Heart right ventricle (tissue), 16 donors: ENCODE measurements around the gene FAM149A. TPM values are rescaled to one million over a fixed set of nuclear protein-coding genes. Genes with fewer than 3 reads are reported as not detected.

ENCODE experiments used
- ATAC-seq, 8 donors: fragments of 200-7000 bp; cut with Tn5 transposase; one replicate each; pipeline ENCODE4 v1.9.1; 2020; ENCODE audit warnings: mild to moderate bottlenecking in 8 of 8, moderate library complexity in 8 of 8, moderate number of reproducible peaks in 1 of 8
- DNase-seq, 2 donors: peaks; one replicate each; pipeline ENCODE4 v3.0.0-alpha.2; 2020
- H3K27ac ChIP-seq, 10 donors: fragments of 200-600 bp; sonication (generic) in 2 of 10; one replicate each; pipeline versions ENCODE4 v1.5.0 to v1.8.0; 2020 to 2022; ENCODE audit warnings: mild to moderate bottlenecking in 3 of 10
- H3K27me3 ChIP-seq, 7 donors: fragments of 200-600 bp; one replicate each; pipeline ENCODE4 v1.8.0; 2021 to 2022; ENCODE audit warnings: mild to moderate bottlenecking in 2 of 7
- H3K36me3 ChIP-seq, 9 donors: fragments of 200-600 bp; sonication (generic) in 1 of 9; one replicate each; pipeline versions ENCODE4 v1.5.0 to v1.8.0; 2020 to 2022; ENCODE audit warnings: mild to moderate bottlenecking in 2 of 9
- H3K4me1 ChIP-seq, 9 donors: fragments of 200-600 bp; sonication (generic) in 1 of 9; one replicate each; pipeline versions ENCODE4 v1.5.0 to v1.8.0; 2020 to 2022; ENCODE audit warnings: mild to moderate bottlenecking in 4 of 9
- H3K4me3 ChIP-seq, 10 donors: fragments of 200-600 bp; sonication (generic) in 2 of 10; one replicate each; pipeline versions ENCODE4 v1.5.0 to v1.8.0; 2020 to 2022; ENCODE audit warnings: mild to moderate bottlenecking in 7 of 10, moderate library complexity in 2 of 10
- H3K9me3 ChIP-seq, 11 donors: fragments of 200-600 bp in 10 of 11; sonication (generic) in 2 of 11; one replicate each; pipeline versions ENCODE4 v1.5.0 to v1.8.0; 2013 to 2022; ENCODE audit warnings: mild to moderate bottlenecking in 2 of 11, control low read depth in 1 of 11, moderate library complexity in 1 of 11
- WGBS, 2 donors: extraction: QIAGEN DNeasy Blood & Tissue Kit; methylation state at CpG; one replicate each; pipeline ENCODE4 v1.1.7; 2013; ENCODE audit warnings: inconsistent platforms in 1 of 2; 5-methylcytosine and 5-hydroxymethylcytosine counted together
- intact Hi-C, 10 donors: fragments of 100-400 bp; cut with DNase I; formaldehyde crosslinking; loops; one replicate each; pipeline versions ENCODE4 v1.11.1 to v1.14.2; 2022
- polyA plus RNA-seq, 2 donors: library from polyadenylated mRNA; stranded (reverse); fragments of 200-250 nt; gene quantifications; one replicate each; pipeline ENCODE4 v1.2.3, GENCODE V29; 2013
- total RNA-seq, 10 donors: library from RNA; stranded (reverse); fragmentation: NEBNext Ultra II Directional in 3 of 10; extraction: Animal tissue kit (Norgen Biotek cat#: 25700) in 3 of 10; gene quantifications; one replicate each; pipeline versions ENCODE4 v1.2.1 to v1.2.4, GENCODE V29; 2021 to 2023
- TF ChIP-seq, protein P1 (sequence below), 9 donors: fragments of 200-600 bp; sonication (generic) in 2 of 9; IDR thresholded peaks; one replicate each; pipeline versions ENCODE4 v1.5.0 to v1.8.0; 2021 to 2022; ENCODE audit warnings: antibody characterized with exemption in 9 of 9, mild to moderate bottlenecking in 5 of 9, moderate library complexity in 1 of 9
- donor health status: Arrhythmogenic right ventricular cardiomyopathy.
- donor health status: ischemic (EF 13 %, LVEDD 7.1; RV severe dilation, severe dysfunction).
- donor health status: healthy with polysubstance abuse.
- donor health status: DM: no; HTN: yes; CAD: no.
- donor health status: DM: no; HTN: no; CAD: no.
- donor health status: ischemic (EF 25% LVEDD 6.9; RV normal size, moderate dysfunction).
- donor health status: ischemic (EF 25% LVEDD 5.7; RV mildly dilated, moderate dysfunction).
- donor health status: healthy.
- donor health status: DM: yes; HTN: yes; CAD: no.
- donor health status: Ischemic cardiomyopathy.
- donor health status: ischemic (EF 35%, LVEDD 5.7; RV mildly dilated, moderate dysfunction).
- donor health status: nonischemic (EF 11% LVEDD 7.7; RV severe dilation, severe dysfunction).
- donor health status: DM: yes; HTN: yes; CAD: no.
- donor health status: PGD.
- donor health status: ischemic (EF 29% LVEDD 5.4; RV normal size, mild dysfunction).
- donor health status: nonischemic (EF 23%, LVEDD 6.1; RV moderate dilation, normal function).

FAM149A gene
- total and polyA plus RNA-seq, 12 donors: 1.2 to 13.7 (median 9.8) TPM

DNA sequence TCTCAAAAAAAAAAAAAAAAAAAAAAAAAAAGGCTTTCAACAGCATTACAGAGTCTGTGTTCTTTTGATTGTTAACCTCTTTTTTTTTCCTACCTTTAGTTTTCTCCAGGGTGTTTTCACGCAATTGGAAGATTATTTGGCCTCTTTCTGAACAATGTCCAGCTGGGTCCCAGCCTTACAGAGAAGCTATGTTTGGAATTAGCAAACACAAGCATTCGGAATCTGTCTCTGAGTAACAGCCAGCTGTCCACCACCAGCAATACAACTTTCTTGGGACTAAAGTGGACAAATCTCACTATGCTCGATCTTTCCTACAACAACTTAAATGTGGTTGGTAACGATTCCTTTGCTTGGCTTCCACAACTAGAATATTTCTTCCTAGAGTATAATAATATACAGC lies 22.3 kb upstream of the FAM149A start:
- no peaks in the 10 kb centered on the region for H3K4me1 ChIP-seq
- H3K27ac ChIP-seq: no peak overlapping the region
- no peaks in the 10 kb centered on the region for H3K9me3 ChIP-seq
- DNase-seq: no peak
- TF ChIP-seq, protein P1, sequence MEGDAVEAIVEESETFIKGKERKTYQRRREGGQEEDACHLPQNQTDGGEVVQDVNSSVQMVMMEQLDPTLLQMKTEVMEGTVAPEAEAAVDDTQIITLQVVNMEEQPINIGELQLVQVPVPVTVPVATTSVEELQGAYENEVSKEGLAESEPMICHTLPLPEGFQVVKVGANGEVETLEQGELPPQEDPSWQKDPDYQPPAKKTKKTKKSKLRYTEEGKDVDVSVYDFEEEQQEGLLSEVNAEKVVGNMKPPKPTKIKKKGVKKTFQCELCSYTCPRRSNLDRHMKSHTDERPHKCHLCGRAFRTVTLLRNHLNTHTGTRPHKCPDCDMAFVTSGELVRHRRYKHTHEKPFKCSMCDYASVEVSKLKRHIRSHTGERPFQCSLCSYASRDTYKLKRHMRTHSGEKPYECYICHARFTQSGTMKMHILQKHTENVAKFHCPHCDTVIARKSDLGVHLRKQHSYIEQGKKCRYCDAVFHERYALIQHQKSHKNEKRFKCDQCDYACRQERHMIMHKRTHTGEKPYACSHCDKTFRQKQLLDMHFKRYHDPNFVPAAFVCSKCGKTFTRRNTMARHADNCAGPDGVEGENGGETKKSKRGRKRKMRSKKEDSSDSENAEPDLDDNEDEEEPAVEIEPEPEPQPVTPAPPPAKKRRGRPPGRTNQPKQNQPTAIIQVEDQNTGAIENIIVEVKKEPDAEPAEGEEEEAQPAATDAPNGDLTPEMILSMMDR (IDR thresholded peaks at IDR 0.05): no peak
- ATAC-seq: no peak
- 76 to 83% methylated on average over 4 of the region's 4 CpGs for WGBS, 2 donors
- intact Hi-C loops: no loop called here
- no peaks in the 10 kb centered on the region for H3K27me3 ChIP-seq
- H3K36me3 ChIP-seq: peaks cover 0 to 59% (median 0%) of the 10 kb centered on the region in 9 donors
- no peak overlapping the region for H3K4me3 ChIP-seq

DNA sequence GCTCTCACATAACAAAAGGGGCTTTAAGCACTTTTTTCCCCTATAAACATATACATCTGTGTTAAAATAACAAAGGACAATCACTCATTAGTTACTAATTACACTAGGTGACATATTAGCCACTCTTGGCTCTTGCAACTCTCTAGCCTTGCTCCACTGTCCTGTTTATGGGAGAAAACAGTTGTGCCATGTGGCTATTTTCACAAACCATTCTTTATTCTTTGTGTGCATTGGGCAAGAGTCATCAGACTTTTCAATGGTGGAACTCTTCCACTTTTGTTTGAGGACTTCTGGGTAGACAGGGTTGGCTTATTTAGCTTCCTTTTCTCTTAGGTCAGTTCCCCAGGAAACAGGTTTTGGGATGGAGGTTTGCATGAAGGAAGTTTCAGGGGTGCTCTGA lies 16.0 kb upstream of the FAM149A start:
- TF ChIP-seq, protein P1 (IDR thresholded peaks at IDR 0.05): no peak
- Histone ChIP-seq H3K9me3 (peaks cover 0 to 10% (median 0%) of the 10 kb centered on the region in 11 donors), H3K4me3 (no peak overlapping the region), H3K27ac (no peak overlapping the region), H3K27me3 (no peaks in the 10 kb centered on the region), H3K4me1 (no peaks in the 10 kb centered on the region), H3K36me3 (peaks cover 0 to 16% (median 0%) of the 10 kb centered on the region in 9 donors)
- DNase-seq (no peak), ATAC-seq (peak in 1 of 8 donors; percentile 16)
- intact Hi-C loops: no loop called here

DNA sequence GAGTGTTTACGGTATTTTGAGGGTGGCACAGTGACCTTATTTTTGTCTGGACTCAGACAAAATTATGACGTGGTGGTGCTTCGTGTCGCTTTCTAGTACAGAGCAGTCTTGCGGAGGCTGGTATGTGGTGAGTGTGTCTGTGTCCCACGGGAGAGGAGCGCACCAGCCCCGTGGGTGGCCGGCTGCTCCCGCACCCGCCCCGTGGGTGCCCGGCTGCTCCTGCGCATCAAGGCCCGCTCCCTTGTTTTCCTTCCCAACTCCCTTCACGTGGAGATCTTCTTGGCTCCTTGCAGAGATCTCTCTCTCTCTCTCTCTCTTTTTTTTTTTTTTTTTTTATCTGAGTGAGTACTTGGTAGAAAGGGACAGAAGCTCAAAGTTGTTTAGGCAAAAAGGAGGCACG lies 12.2 kb upstream of the FAM149A start:
- H3K27me3 ChIP-seq: no peaks in the 10 kb centered on the region
- H3K9me3 ChIP-seq: peaks cover 0 to 10% (median 0%) of the 10 kb centered on the region in 11 donors
- no peak overlapping the region for H3K4me3 ChIP-seq
- ATAC-seq (no peak), DNase-seq (no peak)
- WGBS, 2 donors: 92 to 93% methylated on average over 17 of the region's 17 CpGs
- intact Hi-C loops: no loop called here
- H3K4me1 ChIP-seq: no peaks in the 10 kb centered on the region
- H3K27ac ChIP-seq: no peak overlapping the region
- TF ChIP-seq, protein P1 (IDR thresholded peaks at IDR 0.05): no peak
- no peaks in the 10 kb centered on the region for H3K36me3 ChIP-seq

DNA sequence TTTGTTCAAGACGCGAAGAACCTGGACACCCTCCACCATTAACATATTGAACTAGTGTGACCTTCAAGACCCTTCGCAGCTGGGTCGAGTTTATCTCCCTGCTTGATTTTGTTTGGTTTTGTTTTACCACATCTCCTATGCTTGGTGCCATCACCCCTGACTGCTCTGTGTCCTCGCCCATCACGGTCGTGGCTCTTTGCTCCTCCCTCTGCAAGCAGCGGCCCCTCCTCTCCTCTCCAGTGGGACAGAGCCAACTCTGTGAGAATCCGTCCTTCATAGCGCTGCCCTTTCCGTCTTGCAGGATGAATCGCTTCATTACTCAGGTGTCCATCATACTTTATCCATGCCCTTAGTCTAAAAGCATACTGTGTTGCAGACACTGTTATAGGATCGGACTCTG lies 9.1 kb upstream of the FAM149A start:
- no peaks in the 10 kb centered on the region for H3K36me3 ChIP-seq
- intact Hi-C loops: no loop called here
- H3K4me1 ChIP-seq: no peaks in the 10 kb centered on the region
- H3K27me3 ChIP-seq: no peaks in the 10 kb centered on the region
- ATAC-seq: no peak
- DNase-seq: no peak
- H3K27ac ChIP-seq: no peak overlapping the region
- peaks cover 0 to 5% (median 0%) of the 10 kb centered on the region in 11 donors for H3K9me3 ChIP-seq
- 65 to 82% methylated on average over 13 of the region's 13 CpGs for WGBS, 2 donors
- TF ChIP-seq, protein P1 (IDR thresholded peaks at IDR 0.05): no peak
- H3K4me3 ChIP-seq: no peak overlapping the region
